ENCODE data around the gene PCDHA13.

DNA sequence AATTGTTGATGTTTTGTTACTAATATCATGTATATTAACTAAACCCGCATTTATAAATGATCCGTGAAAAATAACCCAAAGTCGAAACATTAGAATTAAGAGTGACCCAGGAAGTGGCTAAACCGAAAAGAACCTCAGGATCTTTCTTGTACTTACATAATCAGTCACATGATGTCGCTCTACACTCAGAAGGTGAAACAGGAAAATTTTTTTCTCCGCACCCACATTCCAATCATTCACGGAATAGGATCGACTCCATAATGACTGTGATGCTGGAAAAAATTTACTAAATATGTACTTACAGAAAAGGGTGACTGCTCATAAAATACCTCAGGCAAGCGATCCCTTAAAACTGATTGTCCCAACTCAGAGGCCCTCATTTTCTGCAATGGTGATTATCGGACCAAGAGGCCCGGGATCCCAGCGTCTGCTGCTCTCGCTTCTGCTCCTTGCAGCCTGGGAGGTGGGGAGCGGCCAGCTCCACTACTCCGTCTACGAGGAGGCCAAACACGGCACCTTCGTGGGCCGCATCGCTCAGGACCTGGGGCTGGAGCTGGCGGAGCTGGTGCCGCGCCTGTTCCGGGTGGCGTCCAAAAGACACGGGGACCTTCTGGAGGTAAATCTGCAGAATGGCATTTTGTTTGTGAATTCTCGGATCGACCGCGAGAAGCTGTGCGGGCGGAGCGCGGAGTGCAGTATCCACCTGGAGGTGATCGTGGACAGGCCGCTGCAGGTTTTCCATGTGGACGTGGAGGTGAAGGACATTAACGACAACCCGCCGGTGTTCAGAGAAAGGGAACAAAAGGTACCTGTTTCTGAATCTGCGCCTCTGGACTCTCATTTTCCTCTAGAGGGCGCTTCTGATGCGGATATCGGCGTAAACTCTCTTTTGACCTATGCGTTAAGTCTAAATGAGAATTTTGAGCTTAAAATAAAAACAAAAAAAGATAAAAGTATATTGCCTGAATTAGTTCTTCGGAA is 6.5 kb upstream of the PCDHA13 start, which contains the start of gene PCDHA12:
- TF ChIP-seq POLR2AphosphoS2 (IDR thresholded peaks at IDR 0.05; ENCODE audit: low read depth, low read length), result no peak
- TF ChIP-seq, protein P1, sequence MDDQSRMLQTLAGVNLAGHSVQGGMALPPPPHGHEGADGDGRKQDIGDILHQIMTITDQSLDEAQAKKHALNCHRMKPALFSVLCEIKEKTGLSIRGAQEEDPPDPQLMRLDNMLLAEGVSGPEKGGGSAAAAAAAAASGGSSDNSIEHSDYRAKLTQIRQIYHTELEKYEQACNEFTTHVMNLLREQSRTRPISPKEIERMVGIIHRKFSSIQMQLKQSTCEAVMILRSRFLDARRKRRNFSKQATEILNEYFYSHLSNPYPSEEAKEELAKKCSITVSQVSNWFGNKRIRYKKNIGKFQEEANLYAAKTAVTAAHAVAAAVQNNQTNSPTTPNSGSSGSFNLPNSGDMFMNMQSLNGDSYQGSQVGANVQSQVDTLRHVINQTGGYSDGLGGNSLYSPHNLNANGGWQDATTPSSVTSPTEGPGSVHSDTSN (IDR thresholded peaks at IDR 0.05; ENCODE audit: insufficient replicate concordance, low read depth, low read length), result no peak
- TF ChIP-seq, protein P2, sequence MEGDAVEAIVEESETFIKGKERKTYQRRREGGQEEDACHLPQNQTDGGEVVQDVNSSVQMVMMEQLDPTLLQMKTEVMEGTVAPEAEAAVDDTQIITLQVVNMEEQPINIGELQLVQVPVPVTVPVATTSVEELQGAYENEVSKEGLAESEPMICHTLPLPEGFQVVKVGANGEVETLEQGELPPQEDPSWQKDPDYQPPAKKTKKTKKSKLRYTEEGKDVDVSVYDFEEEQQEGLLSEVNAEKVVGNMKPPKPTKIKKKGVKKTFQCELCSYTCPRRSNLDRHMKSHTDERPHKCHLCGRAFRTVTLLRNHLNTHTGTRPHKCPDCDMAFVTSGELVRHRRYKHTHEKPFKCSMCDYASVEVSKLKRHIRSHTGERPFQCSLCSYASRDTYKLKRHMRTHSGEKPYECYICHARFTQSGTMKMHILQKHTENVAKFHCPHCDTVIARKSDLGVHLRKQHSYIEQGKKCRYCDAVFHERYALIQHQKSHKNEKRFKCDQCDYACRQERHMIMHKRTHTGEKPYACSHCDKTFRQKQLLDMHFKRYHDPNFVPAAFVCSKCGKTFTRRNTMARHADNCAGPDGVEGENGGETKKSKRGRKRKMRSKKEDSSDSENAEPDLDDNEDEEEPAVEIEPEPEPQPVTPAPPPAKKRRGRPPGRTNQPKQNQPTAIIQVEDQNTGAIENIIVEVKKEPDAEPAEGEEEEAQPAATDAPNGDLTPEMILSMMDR (IDR thresholded peaks at IDR 0.05 in 2 of 3, conservative IDR thresholded peaks at IDR 0.05 in 1 of 3; ENCODE audit: control insufficient read depth in 2 of 3, extremely low read depth in 1 of 3, insufficient read depth in 1 of 3, low read depth in 3 of 3, low read length in 3 of 3), result no peak
